ENCODE data around the gene CAMKK1.

CAMKK1 gene

DNA sequence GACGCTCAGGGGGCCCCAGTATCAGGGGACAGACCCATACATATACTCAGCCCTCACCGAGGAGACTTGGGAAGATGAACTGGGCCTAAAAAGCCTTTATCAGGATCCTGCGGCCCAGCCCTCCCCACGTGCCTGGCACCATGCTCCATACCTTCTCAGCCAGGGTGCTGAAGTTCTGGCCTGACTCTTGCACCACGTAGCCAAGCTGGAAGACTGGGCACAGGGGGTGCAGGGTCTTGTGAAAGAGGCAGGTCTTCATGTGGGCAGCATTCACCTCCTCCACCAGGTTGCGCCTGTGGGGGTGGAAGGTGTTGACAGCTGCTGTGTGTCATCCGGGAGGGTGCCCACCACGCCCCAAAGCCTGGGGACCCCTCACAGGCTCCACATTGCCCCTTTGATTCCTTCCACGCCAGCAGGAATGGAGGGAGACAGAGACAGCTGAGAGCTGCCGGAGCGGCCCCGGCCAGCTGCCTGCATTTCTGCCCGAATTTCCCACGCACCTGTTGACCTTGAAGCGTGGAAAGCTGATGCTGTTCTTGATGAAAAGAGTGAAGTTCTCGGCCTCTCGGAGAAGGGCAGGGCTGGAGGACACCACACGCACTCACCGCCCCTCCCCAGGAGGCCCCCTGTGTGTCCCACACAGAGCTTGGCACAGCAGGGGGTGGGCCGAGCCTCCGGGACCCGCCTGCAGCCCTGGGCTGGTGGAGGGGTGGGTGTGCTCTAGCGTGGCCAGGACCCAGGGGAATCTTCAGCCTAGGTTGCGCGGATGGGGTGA, 10.4 kb upstream of the CAMKK1 start:
- no peak for DNase-seq (ENCODE audit: low read depth, low spot score)
- H3K4me3 ChIP-seq (ENCODE audit: low read length), result no peak overlapping the region

DNA sequence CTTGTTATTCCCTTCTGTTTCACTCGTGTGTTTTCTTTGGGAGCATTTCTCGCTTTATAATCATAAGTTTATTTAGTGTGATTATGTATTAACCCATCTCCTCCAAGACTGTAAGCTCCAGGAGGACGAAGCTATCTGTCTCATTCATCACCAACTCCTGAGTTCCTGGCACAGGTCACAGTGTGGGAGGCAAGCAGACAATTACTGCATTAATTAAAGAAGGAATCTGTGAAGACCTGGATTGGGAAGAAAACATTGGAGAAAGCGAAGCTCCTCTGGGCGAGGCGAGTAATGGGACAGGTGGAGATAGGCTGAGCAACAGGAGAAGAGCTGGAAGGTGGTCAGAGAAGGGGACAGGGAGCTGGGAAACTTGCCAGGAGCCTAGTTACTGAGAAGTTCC, 7.8 kb upstream of the CAMKK1 start:
- no peak for DNase-seq (ENCODE audit: low read depth, low spot score)
- no peak overlapping the region for H3K4me3 ChIP-seq (ENCODE audit: low read length)

DNA sequence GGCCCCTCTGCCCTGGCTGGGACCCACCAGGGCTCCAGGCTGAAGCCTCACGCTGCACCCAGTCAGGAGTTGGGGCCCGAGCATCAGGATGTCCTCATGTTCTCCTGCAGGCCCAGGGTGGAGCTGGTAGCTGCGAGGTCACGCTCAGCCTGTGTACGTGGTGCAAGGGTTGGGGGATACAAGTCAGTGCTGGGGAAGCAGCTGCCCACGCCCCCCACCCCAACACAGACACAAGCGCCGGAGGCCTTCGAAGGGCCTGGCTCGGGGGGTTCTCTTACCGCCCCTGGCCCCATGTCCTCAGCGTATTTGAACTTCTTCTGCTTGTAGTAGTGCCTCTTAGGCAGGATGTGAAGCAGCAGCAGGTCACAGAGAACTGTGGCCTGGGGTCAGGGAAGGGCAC, 4.9 kb upstream of the CAMKK1 start:
- no peak overlapping the region for H3K4me3 ChIP-seq (ENCODE audit: low read length)
- DNase-seq (ENCODE audit: low read depth, low spot score), result no peak

DNA sequence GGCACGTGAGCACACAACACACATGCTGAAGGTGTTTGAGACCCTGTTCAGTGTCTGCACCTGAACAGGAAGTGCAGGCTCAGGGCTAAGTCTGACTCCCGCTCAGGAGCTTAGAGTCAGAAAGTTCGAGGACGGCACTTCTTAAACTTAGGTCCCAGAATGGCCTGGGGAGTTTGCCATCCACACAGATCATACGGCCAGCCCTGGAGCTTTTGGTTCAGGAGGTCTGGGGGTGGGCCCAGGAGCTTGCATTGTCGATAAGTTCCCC, 4.0 kb upstream of the CAMKK1 start:
- no peak overlapping the region for H3K4me3 ChIP-seq (ENCODE audit: low read length)
- DNase-seq (ENCODE audit: low read depth, low spot score), result no peak

DNA sequence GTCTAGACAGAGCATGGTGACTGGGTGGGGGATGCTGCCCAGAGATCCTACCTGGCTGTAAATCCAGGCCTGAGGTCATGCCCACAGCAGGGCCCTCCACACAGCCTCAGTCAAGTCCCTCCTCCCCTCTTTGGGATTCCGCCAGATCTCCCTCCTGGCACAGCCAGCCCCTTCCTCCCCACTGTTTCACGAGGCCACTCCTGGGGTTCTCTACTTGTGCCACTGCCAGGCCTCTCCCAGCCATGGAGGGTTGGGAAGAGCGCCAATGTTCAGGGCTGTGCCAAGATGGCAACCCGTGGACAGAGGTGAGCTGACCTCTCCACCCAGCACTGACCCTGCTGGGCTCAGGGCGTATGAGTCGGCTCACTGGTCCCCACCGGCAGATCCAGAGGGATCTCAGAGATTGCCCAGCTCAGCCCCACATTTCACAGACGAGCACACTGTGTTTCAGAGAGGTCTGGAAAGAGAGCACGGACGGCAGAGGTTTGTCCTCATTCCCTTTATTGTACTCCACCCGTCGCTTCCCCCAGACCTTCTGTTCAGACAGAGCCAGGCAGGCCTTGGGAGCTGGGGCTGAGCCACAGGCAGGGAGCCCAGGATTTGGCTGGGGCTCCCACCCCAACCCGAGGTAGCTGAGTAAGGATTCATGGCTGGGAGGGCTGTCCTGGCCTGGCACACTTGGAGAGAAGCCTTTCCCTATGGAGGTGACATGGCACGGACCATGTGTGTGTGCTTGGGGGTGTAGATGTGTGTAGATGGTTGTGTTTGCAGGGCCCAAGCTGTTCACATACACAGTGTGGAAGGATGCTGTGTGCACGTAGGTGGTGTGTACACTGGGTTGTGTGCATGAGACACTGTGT, 3.5 kb upstream of the CAMKK1 start:
- DNase-seq (ENCODE audit: low read depth, low spot score), result no peak
- no peak overlapping the region for H3K4me3 ChIP-seq (ENCODE audit: low read length)

DNA sequence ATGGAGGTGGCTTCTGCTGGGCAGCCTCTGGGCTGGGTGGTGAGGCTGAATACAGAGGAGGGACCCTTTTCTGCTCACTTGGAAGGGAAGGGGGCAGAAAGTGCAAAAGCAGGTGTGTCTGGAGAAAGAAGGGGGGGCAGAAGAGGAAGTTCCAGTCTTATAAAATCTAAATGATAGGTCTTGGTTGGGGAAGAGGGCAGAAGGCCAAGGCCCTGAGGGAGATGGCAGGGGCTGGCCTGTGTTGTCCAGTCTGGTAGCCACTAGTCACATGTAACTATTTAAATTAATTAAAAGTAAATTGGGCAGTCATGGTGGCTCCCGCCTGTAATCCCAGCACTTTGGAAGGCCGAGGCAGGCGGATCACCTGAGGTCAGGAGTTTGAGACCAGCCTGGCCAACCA, 2.5 kb upstream of the CAMKK1 start:
- H3K4me3 ChIP-seq (ENCODE audit: low read length), result no peak overlapping the region
- DNase-seq (ENCODE audit: low read depth, low spot score), result no peak

DNA sequence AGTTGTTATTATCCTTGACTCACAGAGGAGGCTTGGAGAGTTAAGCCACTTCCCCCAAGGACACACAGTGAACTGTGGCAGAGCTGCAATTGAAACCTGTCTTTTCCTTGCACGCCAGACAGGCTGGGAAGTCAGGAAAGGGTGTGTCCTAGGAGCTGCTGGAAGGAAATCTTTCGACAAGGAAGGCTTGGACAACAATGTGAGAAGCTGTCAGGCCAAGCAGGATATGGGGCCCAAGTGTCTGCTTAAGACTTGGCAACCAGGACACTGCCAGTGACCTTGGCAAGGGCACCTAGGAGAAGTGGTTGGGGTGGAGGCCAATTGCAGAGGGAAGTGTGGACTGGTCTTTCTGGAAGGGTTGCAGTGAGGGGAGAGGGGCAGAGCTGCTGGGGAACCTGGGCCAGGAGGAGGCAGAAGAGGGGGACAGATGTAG, 2.1 kb upstream of the CAMKK1 start:
- no peak for DNase-seq (ENCODE audit: low read depth, low spot score)
- no peak overlapping the region for H3K4me3 ChIP-seq (ENCODE audit: low read length)

DNA sequence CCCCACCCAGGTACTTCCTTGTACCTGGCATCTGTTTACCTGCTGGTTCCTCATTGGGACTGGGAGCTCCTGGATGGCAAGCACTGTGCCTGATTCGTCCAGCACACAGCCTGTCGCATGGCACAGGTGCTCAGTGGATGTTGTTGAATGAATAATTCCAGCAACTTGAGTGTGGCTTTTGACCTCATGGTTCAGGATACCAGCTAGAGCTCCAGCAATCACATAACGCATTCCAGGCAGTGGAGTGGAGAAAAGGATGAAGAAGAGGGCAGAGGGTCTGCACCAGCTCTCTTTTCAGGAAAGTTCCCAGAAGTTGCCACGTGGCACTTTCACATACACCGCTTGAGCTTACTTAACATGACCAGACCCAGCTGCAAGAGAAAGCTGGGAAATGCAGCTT, 1.3 kb upstream of the CAMKK1 start:
- DNase-seq (ENCODE audit: low read depth, low spot score), result no peak
- H3K4me3 ChIP-seq (ENCODE audit: low read length), result no peak overlapping the region

DNA sequence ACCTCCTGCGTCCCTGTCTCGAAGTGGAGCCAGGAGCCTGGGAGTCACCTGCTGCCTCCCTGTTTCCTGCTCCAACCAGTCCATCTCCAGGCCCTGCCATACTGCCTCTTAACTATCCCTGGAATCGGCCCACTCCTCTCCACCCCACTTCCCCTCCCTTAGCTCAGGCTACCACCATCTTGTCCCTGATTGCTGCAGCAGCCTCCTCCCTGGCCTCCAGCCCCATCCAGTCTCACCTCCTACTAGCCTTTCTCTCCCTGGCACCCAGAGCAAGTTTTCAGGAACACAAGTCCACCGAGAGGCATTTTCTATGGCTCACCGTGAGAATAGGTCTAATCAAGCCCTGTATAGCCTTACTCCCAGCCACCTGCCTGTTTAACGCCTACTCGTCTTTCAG, 865 bp upstream of the CAMKK1 start:
- peak overlapping the region; percentile 51 for H3K4me3 ChIP-seq (ENCODE audit: low read length)
- DNase-seq (ENCODE audit: low read depth, low spot score), result no peak

DNA sequence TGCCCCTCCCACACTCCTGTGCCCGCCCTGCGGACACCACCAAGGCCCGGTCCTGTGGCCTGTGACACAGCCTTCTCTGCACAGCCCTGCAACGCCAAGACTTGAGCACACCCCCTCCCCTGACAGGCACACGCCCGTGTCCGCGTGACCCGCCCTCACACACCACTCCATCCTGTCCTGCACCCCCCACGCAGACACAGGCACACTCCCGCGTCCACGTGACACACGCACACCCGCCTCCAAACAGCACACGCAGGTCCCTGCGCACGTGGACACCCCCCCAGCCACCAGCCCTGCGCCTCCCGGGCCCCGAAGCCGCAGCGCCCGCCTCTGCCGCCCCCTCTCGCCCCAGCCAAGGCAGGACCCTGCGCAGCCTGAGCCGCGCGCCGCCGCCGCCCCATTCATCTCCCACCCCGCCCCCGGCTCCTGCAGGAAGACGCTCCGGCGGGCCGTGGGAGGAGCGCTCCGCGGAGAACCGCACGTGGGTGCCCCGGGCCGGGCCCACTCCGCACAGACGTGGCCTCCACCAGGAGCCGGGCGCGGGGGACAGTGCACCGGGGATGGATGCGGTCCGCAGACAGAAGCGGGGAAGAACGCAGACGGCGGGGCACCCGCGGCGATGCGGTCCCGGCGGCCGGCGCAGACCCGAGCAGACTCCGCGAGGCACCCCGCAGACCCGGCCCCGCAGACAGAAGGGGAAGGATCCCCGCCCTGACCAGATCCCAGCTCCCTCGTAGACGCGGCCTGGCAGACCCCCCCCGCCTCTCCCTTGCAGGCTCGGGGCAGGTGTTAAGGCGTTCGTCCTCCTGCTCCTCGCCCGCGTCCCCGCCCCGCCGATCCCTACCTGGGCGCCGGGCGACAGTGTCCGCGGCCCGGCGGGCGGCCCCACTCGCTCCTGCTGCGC, 506 bp downstream of the CAMKK1 start:
- DNase-seq (ENCODE audit: low read depth, low spot score), result peak; percentile 54
- peak overlapping the region; percentile 56 for H3K4me3 ChIP-seq (ENCODE audit: low read length)

DNA sequence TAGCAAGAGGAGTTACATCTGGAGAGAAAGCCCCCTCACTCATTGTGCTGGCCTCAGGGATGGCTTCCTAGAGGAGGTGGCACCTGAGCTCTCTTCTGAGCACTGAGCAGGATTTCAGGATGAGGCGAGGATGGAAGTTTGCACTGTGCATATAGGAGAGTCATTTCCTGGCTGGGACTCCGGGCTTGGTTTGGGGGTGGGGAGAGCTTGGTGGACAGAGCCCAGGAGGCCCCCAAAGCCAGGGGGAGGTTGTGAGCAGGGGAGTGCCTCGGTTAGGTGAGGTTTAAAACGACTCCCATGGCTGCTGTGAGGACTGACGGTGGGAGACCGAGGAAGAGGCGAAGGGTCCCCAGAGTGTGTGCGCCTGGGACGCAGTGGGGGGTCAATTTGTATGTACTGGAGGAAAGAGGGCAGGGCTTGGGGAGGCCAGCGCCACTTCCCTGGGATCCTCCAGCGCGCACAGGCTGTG, 1.2 kb downstream of the CAMKK1 start:
- H3K4me3 ChIP-seq (ENCODE audit: low read length), result peak overlapping the region; percentile 56
- no peak for DNase-seq (ENCODE audit: low read depth, low spot score)

DNA sequence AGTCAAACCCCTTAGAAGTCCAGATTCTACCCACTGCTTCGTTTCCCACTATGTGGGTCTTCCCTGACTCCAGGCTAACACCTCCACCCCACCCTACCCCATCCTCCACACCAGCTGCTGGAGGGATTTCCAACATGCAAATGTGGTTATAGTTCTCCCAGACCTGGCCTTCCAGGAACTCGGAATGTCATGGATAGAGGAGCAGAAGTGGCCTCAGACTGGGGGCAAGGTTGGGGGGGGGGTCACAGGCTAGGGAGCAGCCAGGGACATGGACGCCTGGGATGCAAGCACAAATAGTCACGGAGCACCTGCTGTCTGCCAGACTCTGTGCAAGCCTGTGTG, 2.0 kb downstream of the CAMKK1 start:
- DNase-seq (ENCODE audit: low read depth, low spot score), result no peak
- no peak overlapping the region for H3K4me3 ChIP-seq (ENCODE audit: low read length)

DNA sequence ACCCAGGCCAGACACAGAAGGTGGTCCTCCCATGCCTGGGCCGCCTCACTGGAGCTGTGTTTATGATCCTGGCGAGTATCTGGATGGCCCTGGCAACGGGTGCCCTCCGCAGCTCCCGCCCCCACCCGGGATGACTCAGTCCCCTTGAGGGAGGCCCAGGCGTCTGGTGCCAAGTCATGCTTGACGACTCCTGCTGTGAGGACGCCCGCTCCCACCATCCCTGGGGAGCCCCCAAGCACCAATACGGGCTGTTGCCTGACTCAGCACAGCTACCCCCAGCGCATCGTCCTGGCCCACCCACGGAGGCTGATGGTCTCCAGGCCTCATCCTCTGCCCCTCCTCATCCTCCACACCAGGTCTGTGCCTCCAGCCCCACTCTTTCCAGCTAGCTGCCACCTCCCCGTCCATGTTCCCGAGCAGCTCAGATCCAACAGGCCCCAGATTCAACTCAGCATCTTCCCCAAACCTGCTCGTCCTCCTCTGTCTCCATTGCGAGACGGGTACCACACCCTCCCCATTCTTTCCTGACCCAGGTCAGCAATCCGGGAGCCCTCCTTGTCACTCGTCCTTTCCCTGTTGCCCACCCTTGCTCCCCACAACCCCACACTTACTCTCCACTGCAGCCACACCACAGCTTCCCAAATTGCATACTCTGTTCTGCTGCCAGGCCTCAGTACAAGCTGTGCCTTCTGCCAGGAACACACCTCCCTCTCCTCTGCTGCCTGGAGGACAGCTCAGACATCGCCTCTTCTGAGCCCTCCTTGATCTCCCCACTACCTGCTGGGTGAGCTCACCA, 2.6 kb downstream of the CAMKK1 start:
- no peak overlapping the region for H3K4me3 ChIP-seq (ENCODE audit: low read length)
- DNase-seq (ENCODE audit: low read depth, low spot score), result no peak

DNA sequence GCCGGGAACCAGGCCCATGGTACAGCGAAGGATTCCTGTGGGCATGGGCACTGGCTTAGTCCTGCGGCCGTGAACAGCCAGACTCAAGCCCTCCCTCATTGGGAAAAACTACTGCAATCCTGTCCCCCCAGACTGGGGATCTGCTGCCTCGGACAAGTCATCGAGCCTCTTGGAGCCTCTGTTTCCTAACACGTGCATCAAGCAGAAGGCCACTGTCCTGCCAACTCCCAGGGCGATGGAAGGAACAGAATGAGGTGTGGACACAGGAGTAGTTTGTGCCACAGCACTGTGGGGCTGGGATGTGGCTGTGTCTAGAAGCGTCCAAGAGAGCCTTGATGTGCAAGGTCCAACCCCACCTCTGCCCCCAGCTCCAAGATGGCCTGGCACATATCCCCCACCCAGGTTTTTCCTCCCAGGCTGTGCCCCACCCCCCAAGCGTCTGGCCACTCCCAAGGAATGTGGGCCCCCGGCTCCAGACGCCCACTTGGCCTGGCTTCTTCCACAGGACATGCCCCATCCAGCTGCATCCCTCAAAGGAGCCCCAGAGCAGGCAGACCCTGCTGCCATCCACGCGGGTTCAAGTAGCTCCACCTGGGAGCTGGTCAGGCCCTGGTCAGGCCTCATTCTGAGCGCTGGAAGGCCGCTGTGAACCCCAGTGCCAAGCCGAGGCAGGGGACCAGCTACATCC, 3.4 kb downstream of the CAMKK1 start:
- DNase-seq (ENCODE audit: low read depth, low spot score), result no peak

DNA sequence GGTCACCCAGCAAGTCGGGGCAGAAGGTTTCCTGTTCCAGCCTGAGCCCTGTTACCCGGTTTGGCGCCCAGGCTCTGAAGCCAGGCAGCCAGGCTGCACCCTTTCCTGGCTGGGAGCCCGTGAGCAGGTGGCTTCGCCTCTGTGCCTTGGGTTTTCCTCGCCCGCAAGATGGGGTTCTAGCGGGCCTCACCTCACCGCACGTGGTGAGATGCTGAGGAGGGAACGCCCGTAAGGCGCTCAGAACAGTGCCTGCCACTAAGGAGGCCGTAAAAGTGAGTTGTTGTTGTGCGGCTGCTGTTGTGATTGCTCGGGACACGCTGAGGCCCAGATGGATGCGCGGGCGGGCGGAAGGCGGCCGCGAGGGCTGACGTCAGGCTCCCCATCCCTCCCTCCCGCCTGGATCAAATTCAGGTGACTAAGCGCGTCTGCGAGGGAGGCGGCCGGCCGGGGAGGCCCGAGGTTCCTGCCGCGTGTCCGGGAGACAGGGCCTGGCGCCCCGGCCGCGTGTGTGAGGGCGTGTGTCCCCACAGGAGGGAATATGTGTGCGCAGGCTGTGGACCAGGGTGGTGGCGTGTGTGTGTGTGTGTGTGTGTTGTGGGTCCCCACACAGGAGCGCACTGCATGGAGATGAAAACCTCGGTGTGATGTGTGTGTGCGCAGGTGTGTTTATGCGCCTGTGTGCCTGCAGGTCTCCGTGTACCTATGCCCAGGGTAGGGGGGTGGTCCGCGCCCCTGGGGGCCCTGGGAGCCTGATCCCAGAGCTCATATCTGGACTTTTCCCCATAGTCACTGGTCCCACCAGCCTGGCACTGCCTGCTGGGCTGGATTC, 4.3 kb downstream of the CAMKK1 start:
- no peak for DNase-seq (ENCODE audit: low read depth, low spot score)
- no peak overlapping the region for H3K4me3 ChIP-seq (ENCODE audit: low read length)

More for the DNA sequence above, 3.4 kb downstream of the CAMKK1 start:
- H3K4me3 ChIP-seq (ENCODE audit: low read length), result no peak overlapping the region

DNA sequence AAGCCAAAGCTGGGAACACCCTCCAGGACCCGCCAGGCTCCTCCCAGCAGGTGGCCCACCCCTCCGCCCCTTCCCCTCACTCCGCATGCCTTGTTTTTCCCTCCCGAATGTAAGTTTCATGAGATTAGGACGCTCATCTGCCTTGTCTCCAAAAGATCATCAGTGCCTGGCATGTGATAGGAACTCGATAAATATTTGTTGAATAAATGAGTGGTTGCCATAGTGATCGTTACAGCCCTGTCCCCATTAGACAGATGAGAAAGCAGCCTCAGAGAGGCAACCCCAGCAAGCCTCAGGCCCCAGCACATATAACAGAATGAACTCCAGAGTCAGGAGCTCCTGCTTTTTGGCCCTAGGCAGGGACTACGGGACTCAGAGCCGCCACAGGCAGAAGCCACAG, 5.0 kb downstream of the CAMKK1 start:
- no peak overlapping the region for H3K4me3 ChIP-seq (ENCODE audit: low read length)
- DNase-seq (ENCODE audit: low read depth, low spot score), result no peak

DNA sequence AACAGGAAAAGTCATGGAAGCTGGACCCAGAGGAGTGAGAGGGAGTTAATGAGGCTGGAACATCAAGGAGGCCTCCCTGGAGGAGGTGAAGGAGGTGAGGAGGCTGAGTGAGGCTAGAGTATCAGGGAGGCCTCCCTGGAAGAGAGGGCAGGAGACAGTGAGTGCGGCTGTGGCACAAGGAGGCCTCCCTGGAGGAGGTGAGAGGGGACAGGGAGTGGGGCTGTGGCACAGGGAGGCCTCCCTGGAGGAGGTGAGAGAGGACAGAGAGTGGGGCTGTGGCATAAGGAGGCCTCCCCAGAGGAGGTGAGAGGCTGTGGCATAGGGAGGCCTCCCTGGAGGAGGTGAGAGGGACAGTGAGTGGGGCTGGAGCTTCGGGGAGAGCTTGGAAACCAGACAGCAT, 5.5 kb downstream of the CAMKK1 start:
- no peak for DNase-seq (ENCODE audit: low read depth, low spot score)
- H3K4me3 ChIP-seq (ENCODE audit: low read length), result no peak overlapping the region

DNA sequence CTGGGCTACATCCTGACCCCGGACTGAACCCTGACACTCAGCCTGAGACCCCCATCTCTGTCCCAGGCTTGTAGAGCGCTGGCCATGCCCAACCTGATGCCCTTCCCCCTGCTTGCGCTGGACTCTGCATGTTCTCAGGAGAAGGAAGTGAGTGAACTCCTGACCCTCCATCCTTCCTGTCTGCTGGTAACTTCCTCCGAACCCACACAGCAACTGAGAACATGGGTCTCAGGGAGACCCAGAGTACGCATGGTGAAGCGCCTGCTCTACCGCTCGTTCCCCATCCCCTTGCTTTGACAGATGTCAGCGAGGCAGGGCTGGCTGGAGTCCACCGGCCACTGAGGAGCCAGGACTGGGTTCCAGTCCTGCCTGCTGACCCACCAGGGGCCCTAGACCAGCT, 6.1 kb downstream of the CAMKK1 start:
- DNase-seq (ENCODE audit: low read depth, low spot score), result no peak
- no peak overlapping the region for H3K4me3 ChIP-seq (ENCODE audit: low read length)
